ENCODE measurements around the gene RPS6KB1. TPM values are rescaled to one million over a fixed set of nuclear protein-coding genes. Genes with fewer than 3 reads are reported as not detected.
"Not testable (repeated sequence)": the region's sequence is repeated elsewhere in the genome, so short reads cannot be mapped to it uniquely, and the experiment has no call there.

Gene RPS6KB1
- total RNA-seq, 2 donors from 2014 or later = 30.6 to 55.0 TPM

DNA sequence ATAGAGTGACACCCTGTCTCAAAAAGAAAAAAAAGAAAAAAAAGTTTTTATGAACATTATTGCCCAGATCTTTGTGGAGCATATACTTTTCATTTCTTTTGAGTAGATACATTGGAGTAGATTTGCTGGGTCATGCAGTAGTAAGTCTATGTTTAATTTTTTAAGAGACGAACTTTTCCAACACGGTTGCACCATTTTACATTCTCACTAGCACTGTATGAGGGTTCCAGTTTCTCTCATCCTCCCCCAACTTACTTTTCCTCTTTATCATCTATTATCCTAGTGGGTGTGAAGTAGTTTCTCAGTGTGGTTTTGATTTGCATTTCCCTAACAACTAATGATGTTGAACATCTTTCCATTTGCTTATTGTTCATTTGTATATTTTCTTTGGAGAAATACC, 10.5 kb downstream of the RPS6KB1 start:
- DNase-seq = no peak
- Histone ChIP-seq H3K9me3 (no peaks in the 10 kb centered on the region), H3K27me3 (no peaks in the 10 kb centered on the region), H3K27ac (no peak overlapping the region), H3K4me1 (no peaks in the 10 kb centered on the region), H3K4me3 (no peak overlapping the region), H3K36me3 (replicated peaks in 1 of 2; ENCODE audit: insufficient read depth in 1 of 2, low read depth in 2 of 2) (no peaks in the 10 kb centered on the region)
- 81 to 92% methylated on average over 2 of the region's 2 CpGs for WGBS, 2 donors
- no peak for TF ChIP-seq POLR2A (IDR thresholded peaks at IDR 0.05)
- TF ChIP-seq, protein P1, sequence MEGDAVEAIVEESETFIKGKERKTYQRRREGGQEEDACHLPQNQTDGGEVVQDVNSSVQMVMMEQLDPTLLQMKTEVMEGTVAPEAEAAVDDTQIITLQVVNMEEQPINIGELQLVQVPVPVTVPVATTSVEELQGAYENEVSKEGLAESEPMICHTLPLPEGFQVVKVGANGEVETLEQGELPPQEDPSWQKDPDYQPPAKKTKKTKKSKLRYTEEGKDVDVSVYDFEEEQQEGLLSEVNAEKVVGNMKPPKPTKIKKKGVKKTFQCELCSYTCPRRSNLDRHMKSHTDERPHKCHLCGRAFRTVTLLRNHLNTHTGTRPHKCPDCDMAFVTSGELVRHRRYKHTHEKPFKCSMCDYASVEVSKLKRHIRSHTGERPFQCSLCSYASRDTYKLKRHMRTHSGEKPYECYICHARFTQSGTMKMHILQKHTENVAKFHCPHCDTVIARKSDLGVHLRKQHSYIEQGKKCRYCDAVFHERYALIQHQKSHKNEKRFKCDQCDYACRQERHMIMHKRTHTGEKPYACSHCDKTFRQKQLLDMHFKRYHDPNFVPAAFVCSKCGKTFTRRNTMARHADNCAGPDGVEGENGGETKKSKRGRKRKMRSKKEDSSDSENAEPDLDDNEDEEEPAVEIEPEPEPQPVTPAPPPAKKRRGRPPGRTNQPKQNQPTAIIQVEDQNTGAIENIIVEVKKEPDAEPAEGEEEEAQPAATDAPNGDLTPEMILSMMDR (IDR thresholded peaks at IDR 0.05) = no peak
- intact Hi-C loops (cut with DNase I) = no loop called here
- ATAC-seq = no peak

DNA sequence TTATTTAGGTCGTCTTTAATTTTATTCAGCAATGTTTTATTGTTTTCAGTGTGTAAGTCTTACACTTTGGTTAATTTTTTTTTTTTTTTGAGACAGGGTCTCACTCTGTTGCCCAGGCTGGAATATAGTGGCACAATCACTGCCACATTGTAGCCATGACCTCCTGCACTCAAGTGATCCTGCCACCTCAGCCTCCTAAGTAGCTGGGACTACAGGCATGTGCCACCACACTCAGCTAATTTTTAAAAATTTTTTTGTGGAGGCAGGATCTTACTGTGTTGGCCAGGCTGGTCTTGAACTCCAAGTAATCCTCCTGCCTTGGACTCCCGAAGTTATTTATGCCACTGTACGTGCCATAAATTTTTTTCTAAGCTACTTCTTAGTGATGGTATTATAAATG, 14.5 kb downstream of the RPS6KB1 start:
- 87 to 88% methylated on average over 3 of the region's 3 CpGs for WGBS, 2 donors
- H3K9me3 ChIP-seq = peaks cover 0 to 2% (median 0%) of the 10 kb centered on the region in 3 donors
- ATAC-seq (no peak), DNase-seq (no peak)
- H3K27me3 ChIP-seq = no peaks in the 10 kb centered on the region
- no peak for TF ChIP-seq POLR2A (IDR thresholded peaks at IDR 0.05)
- TF ChIP-seq, protein P1 (IDR thresholded peaks at IDR 0.05) = no peak
- no peaks in the 10 kb centered on the region for H3K36me3 ChIP-seq (replicated peaks in 1 of 2; ENCODE audit: insufficient read depth in 1 of 2, low read depth in 2 of 2)
- H3K27ac ChIP-seq = no peak overlapping the region
- H3K4me1 ChIP-seq = peaks cover 5% of the 10 kb centered on the region
- no peak overlapping the region for H3K4me3 ChIP-seq
- intact Hi-C loops (cut with DNase I) = no loop called here

DNA sequence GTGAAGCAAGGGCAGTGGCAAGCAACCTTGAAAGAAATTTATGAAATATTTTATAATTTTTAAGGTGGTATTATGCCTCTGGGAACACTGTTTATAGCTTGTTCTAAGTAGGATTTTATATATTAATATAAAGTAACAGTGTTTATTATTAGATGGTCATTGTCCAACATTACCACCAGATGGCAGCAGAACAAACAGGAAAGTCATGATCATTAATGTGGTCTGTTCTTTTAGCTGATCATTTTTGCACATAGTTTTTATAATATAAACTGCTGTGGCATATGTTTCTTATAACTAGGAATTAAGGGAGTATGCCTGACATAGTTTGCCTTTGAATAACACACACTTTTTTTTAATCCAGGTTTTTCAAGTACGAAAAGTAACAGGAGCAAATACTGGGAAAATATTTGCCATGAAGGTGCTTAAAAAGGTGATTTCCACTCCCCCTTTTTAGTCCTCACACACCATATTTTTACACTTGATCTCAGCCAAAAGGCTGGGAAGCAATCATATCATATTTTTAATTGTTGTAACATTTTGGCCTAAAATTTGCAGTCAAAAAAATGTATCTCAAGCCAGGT, 21.4 kb downstream of the RPS6KB1 start:
- Histone ChIP-seq H3K4me3 (no peak overlapping the region), H3K9me3 (peaks cover 0 to 3% (median 0%) of the 10 kb centered on the region in 3 donors), H3K27ac (no peak overlapping the region), H3K36me3 (replicated peaks in 1 of 2; ENCODE audit: insufficient read depth in 1 of 2, low read depth in 2 of 2) (peaks cover 9 to 13% of the 10 kb centered on the region in 2 donors), H3K4me1 (peaks cover 10% of the 10 kb centered on the region), H3K27me3 (no peaks in the 10 kb centered on the region)
- TF ChIP-seq, protein P1 (IDR thresholded peaks at IDR 0.05) = peak; percentile 27 to 69 (median 58)
- no peak for TF ChIP-seq POLR2A (IDR thresholded peaks at IDR 0.05)
- DNase-seq (peak in 1 of 4 donors; percentile 21), ATAC-seq (no peak)
- 75 to 92% methylated on average over 1 of the region's 1 CpG for WGBS, 2 donors
- intact Hi-C loops (cut with DNase I) = no loop called here

DNA sequence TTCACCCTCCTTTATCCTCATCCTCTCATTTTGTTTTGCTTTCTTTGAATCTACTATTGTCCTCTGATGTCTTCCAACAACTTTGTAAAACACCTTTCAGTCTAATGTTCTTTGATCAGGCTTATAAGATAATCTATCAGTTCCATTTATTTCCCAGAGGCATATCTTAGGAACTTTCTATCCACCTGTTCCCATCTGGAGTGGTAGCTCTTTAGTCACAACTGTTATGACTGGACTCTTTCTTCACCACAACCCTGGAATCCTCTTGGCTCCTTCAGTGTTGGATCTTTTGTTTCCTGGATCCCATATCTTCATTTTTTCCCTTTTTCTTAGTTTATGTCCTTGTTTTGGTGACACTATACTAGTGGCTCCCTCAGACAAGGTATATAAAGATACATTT, 23.5 kb downstream of the RPS6KB1 start:
- peaks cover 5% of the 10 kb centered on the region for H3K4me1 ChIP-seq
- H3K27ac ChIP-seq = no peak overlapping the region
- no peaks in the 10 kb centered on the region for H3K27me3 ChIP-seq
- peaks cover 0 to 3% (median 0%) of the 10 kb centered on the region in 3 donors for H3K9me3 ChIP-seq
- DNase-seq (no peak), ATAC-seq (no peak)
- TF ChIP-seq, protein P1 (IDR thresholded peaks at IDR 0.05) = no peak
- TF ChIP-seq POLR2A (IDR thresholded peaks at IDR 0.05) = no peak
- no peak overlapping the region for H3K4me3 ChIP-seq
- H3K36me3 ChIP-seq (replicated peaks in 1 of 2; ENCODE audit: insufficient read depth in 1 of 2, low read depth in 2 of 2) = peaks cover 9 to 20% of the 10 kb centered on the region in 2 donors
- intact Hi-C loops (cut with DNase I) = no loop called here

DNA sequence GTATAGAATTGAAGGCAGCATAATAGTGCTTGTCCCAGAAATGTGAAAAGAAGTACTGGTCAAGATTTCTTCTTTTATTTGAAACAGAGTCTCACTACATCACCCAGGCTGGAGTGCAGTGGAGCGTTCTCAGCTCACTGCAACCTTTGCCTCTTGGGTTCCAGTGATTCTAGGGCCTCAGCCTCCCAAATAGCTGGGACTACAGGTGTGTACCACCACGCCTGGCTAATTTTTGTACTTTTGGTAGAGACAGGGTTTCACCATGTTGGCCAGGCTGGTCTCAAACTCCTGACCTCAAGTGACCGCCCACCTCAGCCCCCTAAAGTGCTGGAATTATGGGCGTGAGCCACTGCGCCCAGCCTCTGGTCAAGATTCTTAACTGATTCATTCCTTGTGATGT, 27.7 kb downstream of the RPS6KB1 start:
- not testable (repeated sequence) for ATAC-seq, H3K27me3 ChIP-seq, H3K9me3 ChIP-seq, DNase-seq, H3K27ac ChIP-seq, H3K4me1 ChIP-seq, H3K4me3 ChIP-seq
- 96% methylated on average over 5 of the region's 5 CpGs for WGBS, 2 donors
- peaks cover 0 to 16% of the 10 kb centered on the region in 2 donors for H3K36me3 ChIP-seq (replicated peaks in 1 of 2; ENCODE audit: insufficient read depth in 1 of 2, low read depth in 2 of 2)
- intact Hi-C loops (cut with DNase I) = loop anchor here (10.0 kb wide), 1 partner anchor 124 kb away; no protein-coding TSS in a partner anchor

DNA sequence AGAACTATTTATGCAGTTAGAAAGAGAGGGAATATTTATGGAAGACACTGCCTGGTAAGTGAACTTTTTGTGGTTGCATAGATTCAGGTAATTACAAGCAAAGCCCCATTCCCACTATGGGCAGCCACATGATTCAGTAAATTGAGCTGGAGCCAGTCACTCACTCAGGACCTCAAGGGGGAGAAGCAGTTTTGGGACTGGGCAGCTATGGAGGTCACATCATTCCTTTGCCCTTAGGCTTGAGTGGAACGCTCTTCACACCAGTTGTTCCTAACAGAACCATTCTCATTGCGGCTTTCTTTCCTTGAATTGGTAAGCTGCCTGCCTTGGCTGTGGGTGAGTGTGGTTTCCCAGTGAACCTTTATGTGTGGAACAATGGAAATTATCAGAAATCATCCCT, 37.2 kb downstream of the RPS6KB1 start:
- DNase-seq; H3K27ac ChIP-seq; intact Hi-C loops (cut with DNase I); ATAC-seq; H3K4me3 ChIP-seq; H3K27me3 ChIP-seq; H3K4me1 ChIP-seq; H3K9me3 ChIP-seq: not testable (repeated sequence)
- 95 to 100% methylated on average over 2 of the region's 2 CpGs for WGBS, 2 donors
- peaks cover 0 to 24% of the 10 kb centered on the region in 2 donors for H3K36me3 ChIP-seq (replicated peaks in 1 of 2; ENCODE audit: insufficient read depth in 1 of 2, low read depth in 2 of 2)

DNA sequence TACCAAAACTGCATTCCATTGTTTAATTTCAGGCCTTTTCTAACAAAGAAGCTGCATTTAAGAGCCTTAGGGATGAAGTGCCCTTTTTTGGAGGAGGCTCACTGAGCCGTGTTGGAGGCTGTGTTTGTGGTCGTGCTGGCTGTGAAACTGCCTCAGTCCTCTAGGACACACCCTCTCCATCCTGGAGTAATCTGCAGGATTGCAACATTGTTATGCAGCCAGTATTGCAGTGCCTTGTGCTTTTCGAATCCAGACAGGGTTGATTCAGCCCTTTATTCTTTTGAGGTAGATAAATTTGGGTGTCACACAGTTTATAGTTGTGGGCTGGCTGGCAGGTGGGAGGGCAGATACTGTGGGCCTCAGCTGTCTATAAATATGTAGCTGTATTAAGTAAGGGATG, 37.8 kb downstream of the RPS6KB1 start:
- H3K27ac ChIP-seq; intact Hi-C loops (cut with DNase I); H3K4me1 ChIP-seq; H3K4me3 ChIP-seq; H3K27me3 ChIP-seq; H3K9me3 ChIP-seq; ATAC-seq: not testable (repeated sequence)
- 65 to 89% methylated on average over 3 of the region's 3 CpGs for WGBS, 2 donors
- H3K36me3 ChIP-seq (replicated peaks in 1 of 2; ENCODE audit: insufficient read depth in 1 of 2, low read depth in 2 of 2) = peaks cover 2 to 28% of the 10 kb centered on the region in 2 donors
- peak in 1 of 4 donors; percentile 6 for DNase-seq

DNA sequence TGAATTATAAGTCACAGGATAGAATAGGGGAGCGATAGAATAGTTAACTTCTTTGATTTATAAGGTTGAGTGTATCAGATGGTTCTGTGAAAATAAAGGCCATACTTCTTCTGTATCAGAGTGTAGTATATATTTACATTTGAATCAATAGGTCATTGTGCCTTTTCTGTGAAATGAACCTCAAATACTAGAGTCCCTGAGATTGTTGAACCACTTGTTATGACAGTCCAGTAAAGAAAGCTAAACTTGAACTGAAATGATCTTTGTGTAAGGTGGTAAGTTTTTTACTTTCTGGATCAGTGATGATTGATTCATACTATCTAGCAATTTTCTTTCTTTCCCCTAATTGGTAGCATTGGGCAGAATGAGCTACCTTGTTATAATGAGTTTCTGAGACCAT, 40.4 kb downstream of the RPS6KB1 start:
- H3K4me1 ChIP-seq; H3K4me3 ChIP-seq; H3K9me3 ChIP-seq; H3K27me3 ChIP-seq; ATAC-seq; DNase-seq; intact Hi-C loops (cut with DNase I); H3K27ac ChIP-seq: not testable (repeated sequence)
- 85 to 94% methylated on average over 1 of the region's 1 CpG for WGBS, 2 donors
- peaks cover 6 to 34% of the 10 kb centered on the region in 2 donors for H3K36me3 ChIP-seq (replicated peaks in 1 of 2; ENCODE audit: insufficient read depth in 1 of 2, low read depth in 2 of 2)

Data from body of pancreas (tissue), 4 donors.